Activated T-helper 1 cell treated with anti-CD3 and anti-CD28 coated beads, Interleukin-12 subunit alpha, Interleukin-12 subunit beta, Interleukin-2, Interleukin-4 antibody, amounts not matched to agents 30 ng/mL and 10 ng/mL and 1 ng/mL, durations not matched to agents 14 hours and 24 hours and 36 hours (primary cell): ENCODE data around the gene CYP21A2. TPM values are rescaled to one million over a fixed set of nuclear protein-coding genes. Genes with fewer than 3 reads are reported as not detected.
"Not testable (repeated sequence)": the region's sequence is repeated elsewhere in the genome, so short reads cannot be mapped to it uniquely, and the experiment has no call there.

ENCODE experiments used
- DNase-seq: peaks from one replicate; pipeline ENCODE4 v3.0.0; 2021; ENCODE audit warnings: low spot score
- H3K27ac Mint-ChIP-seq: one replicate; pipeline ENCODE4 v1.8.0; 2021; ENCODE audit warnings: mild to moderate bottlenecking, mixed read lengths
- H3K27me3 Mint-ChIP-seq: one replicate; pipeline ENCODE4 v1.8.0; 2022; ENCODE audit warnings: mild to moderate bottlenecking, moderate library complexity, mixed read lengths; ENCODE audit not compliant: insufficient read depth
- H3K36me3 Mint-ChIP-seq: one replicate; pipeline ENCODE4 v1.8.0; 2021; ENCODE audit warnings: low read depth, mixed read lengths
- H3K4me1 Mint-ChIP-seq: one replicate; pipeline ENCODE4 v1.8.0; 2021; ENCODE audit warnings: low read depth, mixed read lengths
- H3K4me3 Mint-ChIP-seq: one replicate; pipeline ENCODE4 v1.8.0; 2021; ENCODE audit warnings: mild to moderate bottlenecking, moderate library complexity, mixed read lengths
- H3K9me3 Mint-ChIP-seq: one replicate; pipeline ENCODE4 v1.8.0; 2021; ENCODE audit warnings: mixed read lengths
- intact Hi-C: fragments of 100-400 bp; cut with micrococcal nuclease; formaldehyde crosslinking; loops from one replicate; pipeline ENCODE4 v1.15.1; 2024
- total RNA-seq: library from RNA; stranded (reverse); gene quantifications from 2 replicates; pipeline ENCODE4 v1.2.3, GENCODE V29; 2022

Gene CYP21A2
- 0.34 and 0.36 TPM in 2 replicates for total RNA-seq

DNA sequence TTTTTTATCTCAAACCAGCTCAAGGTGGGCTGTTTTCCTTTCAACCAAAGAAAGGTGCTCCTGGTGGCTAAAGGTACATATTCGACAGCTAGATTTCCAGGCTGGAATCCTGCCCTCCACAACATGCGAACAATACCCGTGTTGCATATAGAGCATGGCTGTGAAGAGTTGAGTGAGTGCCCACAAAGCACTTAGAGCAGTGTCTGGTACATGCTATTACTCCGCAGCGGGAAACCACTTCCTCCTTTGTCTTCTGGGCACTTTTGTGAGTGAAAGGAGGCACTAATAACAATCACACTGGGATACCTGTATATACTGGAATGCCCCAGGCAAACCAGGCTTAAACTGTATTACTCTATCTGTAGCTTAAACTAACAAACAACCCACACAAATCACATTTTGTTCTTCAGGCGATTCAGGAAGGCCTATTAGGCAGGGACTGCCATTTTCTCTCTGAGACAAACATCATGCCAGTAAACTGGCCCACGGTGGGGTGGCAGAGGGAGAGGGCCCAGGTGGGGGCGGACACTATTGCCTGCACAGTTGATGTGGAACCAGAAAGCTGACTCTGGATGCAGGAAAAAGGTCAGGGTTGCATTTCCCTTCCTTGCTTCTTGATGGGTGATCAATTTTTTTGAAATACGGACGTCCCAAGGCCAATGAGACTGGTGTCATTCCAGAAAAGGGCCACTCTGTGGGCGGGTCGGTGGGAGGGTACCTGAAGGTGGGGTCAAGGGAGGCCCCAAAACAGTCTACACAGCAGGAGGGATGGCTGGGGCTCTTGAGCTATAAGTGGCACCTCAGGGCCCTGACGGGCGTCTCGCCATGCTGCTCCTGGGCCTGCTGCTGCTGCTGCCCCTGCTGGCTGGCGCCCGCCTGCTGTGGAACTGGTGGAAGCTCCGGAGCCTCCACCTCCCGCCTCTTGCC, at the start of gene CYP21A2:
TSS of gene CYP21A2 (plus strand) at position 818 of the 927 bp plus-strand sequence. CDS start at position 826, 8 bp downstream.
- intact Hi-C loops, H3K4me3 Mint-ChIP-seq, H3K27ac Mint-ChIP-seq, H3K4me1 Mint-ChIP-seq, H3K9me3 Mint-ChIP-seq, DNase-seq, H3K27me3 Mint-ChIP-seq, H3K36me3 Mint-ChIP-seq: not testable (repeated sequence)

- H3K36me3 Mint-ChIP-seq, H3K9me3 Mint-ChIP-seq, H3K27ac Mint-ChIP-seq, H3K27me3 Mint-ChIP-seq, H3K4me3 Mint-ChIP-seq, H3K4me1 Mint-ChIP-seq, intact Hi-C loops, DNase-seq: not testable (repeated sequence)
Observed at GRCh38 chr6:31989363-31989762, 48.9 kb upstream of the CYP21A2 start.

- DNase-seq, intact Hi-C loops, H3K4me1 Mint-ChIP-seq, H3K4me3 Mint-ChIP-seq, H3K27me3 Mint-ChIP-seq, H3K9me3 Mint-ChIP-seq, H3K27ac Mint-ChIP-seq, H3K36me3 Mint-ChIP-seq: not testable (repeated sequence)
Observed at GRCh38 chr6:31994421-31994820, 43.8 kb upstream of the CYP21A2 start.

DNA sequence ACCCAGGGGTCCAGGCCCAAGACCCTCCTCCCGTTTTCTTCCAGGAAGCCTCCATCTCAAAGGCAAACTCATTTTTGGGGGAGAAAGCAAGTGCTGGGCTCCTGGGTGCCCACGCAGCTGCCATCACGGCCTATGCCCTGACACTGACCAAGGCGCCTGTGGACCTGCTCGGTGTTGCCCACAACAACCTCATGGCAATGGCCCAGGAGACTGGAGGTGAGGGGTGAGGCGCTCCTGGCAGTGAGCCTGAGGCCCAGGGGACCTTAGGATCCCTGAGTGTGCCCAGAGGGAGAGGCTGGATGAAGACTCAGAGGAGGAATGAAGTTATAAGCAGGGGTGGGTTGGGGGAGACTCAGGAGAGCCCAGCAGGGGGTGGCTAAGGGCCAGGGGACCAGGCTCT, 41.8 kb upstream of the CYP21A2 start:
- H3K27ac Mint-ChIP-seq, H3K4me1 Mint-ChIP-seq, H3K4me3 Mint-ChIP-seq, intact Hi-C loops, H3K9me3 Mint-ChIP-seq, DNase-seq, H3K36me3 Mint-ChIP-seq, H3K27me3 Mint-ChIP-seq: not testable (repeated sequence)

DNA sequence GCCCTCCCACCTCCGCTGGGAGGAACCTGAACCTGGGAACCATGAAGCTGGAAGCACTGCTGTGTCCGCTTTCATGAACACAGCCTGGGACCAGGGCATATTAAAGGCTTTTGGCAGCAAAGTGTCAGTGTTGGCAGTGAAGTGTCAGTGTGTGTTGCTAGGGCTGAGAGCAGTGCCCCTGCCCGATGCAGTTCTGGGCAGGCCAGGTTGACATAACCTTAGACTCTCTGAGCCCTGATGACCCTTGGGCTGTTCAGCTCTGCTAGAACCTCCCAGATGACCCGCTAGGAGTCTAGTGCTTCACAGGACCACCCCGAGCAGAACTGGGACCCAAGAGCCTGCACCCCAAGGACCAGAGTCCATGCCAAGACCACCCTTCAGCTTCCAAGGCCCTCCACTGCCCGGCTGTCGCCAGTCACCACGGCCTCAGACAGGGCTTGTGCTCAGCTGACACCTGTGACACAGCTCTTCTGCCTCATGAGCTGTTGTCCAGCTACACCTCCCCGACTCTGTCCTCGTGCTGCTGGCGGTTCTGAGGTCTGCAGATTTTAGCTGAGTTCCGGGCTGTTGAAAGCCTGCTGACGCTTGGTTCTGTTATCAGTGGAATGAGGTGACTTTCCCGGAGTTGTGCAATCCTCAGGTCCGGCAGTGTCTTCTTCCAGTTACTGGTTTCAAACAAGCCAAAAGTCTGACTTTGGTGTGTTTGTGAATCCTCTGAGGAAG, 35.5 kb upstream of the CYP21A2 start:
- H3K9me3 Mint-ChIP-seq, intact Hi-C loops, H3K4me3 Mint-ChIP-seq, H3K36me3 Mint-ChIP-seq, H3K27me3 Mint-ChIP-seq, H3K4me1 Mint-ChIP-seq, H3K27ac Mint-ChIP-seq, DNase-seq: not testable (repeated sequence)

- DNase-seq, H3K9me3 Mint-ChIP-seq, intact Hi-C loops, H3K27me3 Mint-ChIP-seq, H3K4me3 Mint-ChIP-seq, H3K4me1 Mint-ChIP-seq, H3K36me3 Mint-ChIP-seq, H3K27ac Mint-ChIP-seq: not testable (repeated sequence)
Observed at GRCh38 chr6:32003301-32003700, 34.9 kb upstream of the CYP21A2 start.

DNA sequence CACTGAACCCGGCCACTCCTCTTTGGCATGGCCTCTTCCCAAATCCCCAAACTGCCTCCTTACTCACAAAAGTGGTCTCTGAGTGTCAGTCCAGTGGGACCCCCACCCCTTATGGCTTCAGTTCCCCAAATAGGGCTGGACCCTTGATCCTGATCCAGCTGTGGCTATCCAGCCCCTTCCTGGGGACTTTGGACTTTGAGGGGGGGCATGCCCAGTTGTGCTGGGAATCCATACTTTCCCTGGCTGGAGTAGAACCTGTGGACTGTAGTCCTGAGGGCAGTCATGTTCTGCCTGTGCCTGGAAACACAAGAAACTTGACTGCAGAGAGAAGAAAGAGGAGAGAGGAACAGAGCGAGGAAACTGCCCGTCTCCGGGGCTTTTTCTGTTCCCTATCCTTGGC, 33.8 kb upstream of the CYP21A2 start:
- H3K27me3 Mint-ChIP-seq, H3K36me3 Mint-ChIP-seq, H3K4me1 Mint-ChIP-seq, H3K9me3 Mint-ChIP-seq, intact Hi-C loops, H3K4me3 Mint-ChIP-seq, H3K27ac Mint-ChIP-seq, DNase-seq: not testable (repeated sequence)

- H3K9me3 Mint-ChIP-seq, DNase-seq, H3K4me3 Mint-ChIP-seq, H3K27me3 Mint-ChIP-seq, H3K27ac Mint-ChIP-seq, H3K36me3 Mint-ChIP-seq, intact Hi-C loops, H3K4me1 Mint-ChIP-seq: not testable (repeated sequence)
Observed at GRCh38 chr6:32004864-32005537, 33.2 kb upstream of the CYP21A2 start.

GRCh38 chr6:32005538-32005880, 32.7 kb upstream of the CYP21A2 start:
- H3K27me3 Mint-ChIP-seq, H3K9me3 Mint-ChIP-seq, H3K27ac Mint-ChIP-seq, H3K36me3 Mint-ChIP-seq, intact Hi-C loops, DNase-seq, H3K4me1 Mint-ChIP-seq, H3K4me3 Mint-ChIP-seq: not testable (repeated sequence)

DNA sequence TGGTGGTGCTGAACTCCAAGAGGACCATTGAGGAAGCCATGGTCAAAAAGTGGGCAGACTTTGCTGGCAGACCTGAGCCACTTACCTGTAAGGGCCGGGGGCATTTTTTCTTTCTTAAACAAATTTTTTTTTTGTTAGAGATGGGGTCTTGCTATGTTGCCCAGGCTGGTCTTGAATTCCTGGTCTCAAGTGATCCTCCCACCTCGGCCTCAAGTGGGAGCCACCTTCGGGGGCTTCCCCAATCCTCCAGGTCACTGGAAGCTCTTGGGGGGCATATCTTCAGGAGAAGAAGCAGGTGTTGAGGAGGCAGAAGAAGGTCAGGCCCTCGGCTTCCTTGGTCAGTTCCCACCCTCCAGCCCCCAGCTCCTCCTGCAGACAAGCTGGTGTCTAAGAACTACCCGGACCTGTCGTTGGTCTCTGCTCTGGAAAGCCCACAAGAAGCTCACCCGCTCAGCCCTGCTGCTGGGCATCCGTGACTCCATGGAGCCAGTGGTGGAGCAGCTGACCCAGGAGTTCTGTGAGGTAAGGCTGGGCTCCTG, 32.2 kb upstream of the CYP21A2 start:
- H3K27me3 Mint-ChIP-seq, H3K4me1 Mint-ChIP-seq, H3K4me3 Mint-ChIP-seq, H3K36me3 Mint-ChIP-seq, H3K27ac Mint-ChIP-seq, intact Hi-C loops, H3K9me3 Mint-ChIP-seq, DNase-seq: not testable (repeated sequence)

- H3K27ac Mint-ChIP-seq, H3K27me3 Mint-ChIP-seq, H3K4me3 Mint-ChIP-seq, H3K4me1 Mint-ChIP-seq, intact Hi-C loops, DNase-seq, H3K36me3 Mint-ChIP-seq, H3K9me3 Mint-ChIP-seq: not testable (repeated sequence)
Observed at GRCh38 chr6:32007086-32007485, 31.1 kb upstream of the CYP21A2 start.

- H3K36me3 Mint-ChIP-seq, intact Hi-C loops, H3K27ac Mint-ChIP-seq, H3K4me1 Mint-ChIP-seq, H3K4me3 Mint-ChIP-seq, DNase-seq, H3K9me3 Mint-ChIP-seq, H3K27me3 Mint-ChIP-seq: not testable (repeated sequence)
Observed at GRCh38 chr6:32008037-32008436, 30.2 kb upstream of the CYP21A2 start.

GRCh38 chr6:32008616-32009015, 29.6 kb upstream of the CYP21A2 start:
- H3K4me1 Mint-ChIP-seq, H3K9me3 Mint-ChIP-seq, H3K36me3 Mint-ChIP-seq, DNase-seq, H3K4me3 Mint-ChIP-seq, H3K27ac Mint-ChIP-seq, H3K27me3 Mint-ChIP-seq, intact Hi-C loops: not testable (repeated sequence)
